Thyroid gland (tissue), 4 donors: Measurements from ENCODE around the gene LSM4.

ENCODE experiments used
- POLR2A ChIP-seq, 2 donors: fragments of 450-650 bp; IDR thresholded peaks; one replicate each; pipeline ENCODE4 v1.6.1; 2017; ENCODE audit warnings: antibody characterized with exemption in 2 of 2, mild to moderate bottlenecking in 2 of 2, moderate library complexity in 1 of 2
- TF ChIP-seq, protein P1 (sequence below), 6 experiments: fragments of 200-600 bp in 3 of 6; fragments of 450-650 bp in 3 of 6; sonication (generic) in 3 of 6; IDR thresholded peaks; one replicate each; pipeline ENCODE4 v1.5.1; 2016 to 2019; ENCODE audit warnings: antibody characterized with exemption in 6 of 6, mild to moderate bottlenecking in 2 of 6, inconsistent platforms in 1 of 6, moderate library complexity in 1 of 6

DNA sequence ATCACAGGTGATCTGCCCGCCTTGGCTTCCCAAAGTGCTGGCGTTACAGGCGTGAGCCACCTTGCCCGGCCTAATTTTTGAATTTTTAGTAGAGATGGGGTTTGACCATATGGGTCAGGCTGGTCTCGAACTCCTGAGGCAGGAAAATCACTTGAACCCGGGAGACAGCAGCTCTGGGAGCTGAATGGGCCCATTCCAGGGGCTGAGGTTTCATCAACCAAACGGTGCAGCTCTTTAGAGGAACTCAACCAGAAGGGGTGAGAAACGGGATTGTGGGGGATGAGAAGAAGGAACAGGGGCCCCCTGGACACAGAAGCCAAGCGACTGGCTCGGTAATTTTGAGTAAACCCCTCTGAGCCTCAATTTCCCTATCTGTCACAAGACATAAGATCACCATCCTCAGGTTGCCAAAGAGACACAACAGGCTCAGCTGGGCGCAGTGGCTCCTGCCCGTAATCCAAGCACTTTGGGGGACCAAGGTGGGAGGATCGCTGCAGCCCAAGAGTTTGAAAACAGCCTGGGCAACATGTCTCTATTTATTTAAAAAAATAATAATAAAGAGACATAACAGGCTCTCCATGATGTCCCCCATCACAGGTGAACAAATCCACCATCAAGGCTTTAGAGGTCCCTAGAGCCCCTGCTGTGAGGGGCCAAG, 49.2 kb downstream of the LSM4 start:
- TF ChIP-seq, protein P1, sequence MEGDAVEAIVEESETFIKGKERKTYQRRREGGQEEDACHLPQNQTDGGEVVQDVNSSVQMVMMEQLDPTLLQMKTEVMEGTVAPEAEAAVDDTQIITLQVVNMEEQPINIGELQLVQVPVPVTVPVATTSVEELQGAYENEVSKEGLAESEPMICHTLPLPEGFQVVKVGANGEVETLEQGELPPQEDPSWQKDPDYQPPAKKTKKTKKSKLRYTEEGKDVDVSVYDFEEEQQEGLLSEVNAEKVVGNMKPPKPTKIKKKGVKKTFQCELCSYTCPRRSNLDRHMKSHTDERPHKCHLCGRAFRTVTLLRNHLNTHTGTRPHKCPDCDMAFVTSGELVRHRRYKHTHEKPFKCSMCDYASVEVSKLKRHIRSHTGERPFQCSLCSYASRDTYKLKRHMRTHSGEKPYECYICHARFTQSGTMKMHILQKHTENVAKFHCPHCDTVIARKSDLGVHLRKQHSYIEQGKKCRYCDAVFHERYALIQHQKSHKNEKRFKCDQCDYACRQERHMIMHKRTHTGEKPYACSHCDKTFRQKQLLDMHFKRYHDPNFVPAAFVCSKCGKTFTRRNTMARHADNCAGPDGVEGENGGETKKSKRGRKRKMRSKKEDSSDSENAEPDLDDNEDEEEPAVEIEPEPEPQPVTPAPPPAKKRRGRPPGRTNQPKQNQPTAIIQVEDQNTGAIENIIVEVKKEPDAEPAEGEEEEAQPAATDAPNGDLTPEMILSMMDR (IDR thresholded peaks at IDR 0.05) = no peak
- no peak for TF ChIP-seq POLR2A (IDR thresholded peaks at IDR 0.05)
